ENCODE results near the gene LPP.

Gene LPP

GRCh38 chr3:188310270-188310710, 156.3 kb downstream of the LPP start:
- Histone ChIP-seq H3K9me2 (replicated peaks; ENCODE audit: insufficient read depth, low read length) (no peaks in the 10 kb centered on the region), H3K27ac (ENCODE audit: low read depth, low read length) (no peak overlapping the region), H3K4me2 (ENCODE audit: low read depth, low read length, poor library complexity, severe bottlenecking) (no peak overlapping the region), H3K79me2 (ENCODE audit: insufficient read depth, low read length) (no peaks in the 10 kb centered on the region), H3K27me3 (ENCODE audit: low read length) (no peaks in the 10 kb centered on the region), H3K36me3 (ENCODE audit: low read length) (peaks cover 8% of the 10 kb centered on the region; the same call in 1 of the 2 replicates), H3K9me3 (ENCODE audit: insufficient read depth, low read length) (no peaks in the 10 kb centered on the region), H3F3A (ENCODE audit: insufficient read depth) (no peaks in the 10 kb centered on the region), H2AFZ (ENCODE audit: low read depth, low read length, severe bottlenecking) (no peak overlapping the region), H3K4me3 (ENCODE audit: insufficient read depth, low read length, poor library complexity, severe bottlenecking) (no peak overlapping the region), H4K20me1 (ENCODE audit: low read depth, low read length) (no peaks in the 10 kb centered on the region), H3K9ac (ENCODE audit: low read length) (no peak overlapping the region)
- TF ChIP-seq CTCF (IDR thresholded peaks at IDR 0.05; ENCODE audit: insufficient read depth, low read length, poor library complexity, severe bottlenecking) (no peak), EZH2phosphoT487 (conservative IDR thresholded peaks at IDR 0.05; ENCODE audit: low read length) (no peak)

GRCh38 chr3:188315553-188315952, 161.6 kb downstream of the LPP start:
- H3K79me2 ChIP-seq (ENCODE audit: insufficient read depth, low read length): no peaks in the 10 kb centered on the region
- no peaks in the 10 kb centered on the region for H3K9me2 ChIP-seq (replicated peaks; ENCODE audit: insufficient read depth, low read length)
- no peaks in the 10 kb centered on the region for H3K9me3 ChIP-seq (ENCODE audit: insufficient read depth, low read length)
- H3K27ac ChIP-seq (ENCODE audit: low read depth, low read length): no peak overlapping the region
- H3F3A ChIP-seq (ENCODE audit: insufficient read depth): no peaks in the 10 kb centered on the region
- H3K36me3 ChIP-seq (ENCODE audit: low read length): peaks cover 8% of the 10 kb centered on the region; the same call in 1 of the 2 replicates
- no peak overlapping the region for H2AFZ ChIP-seq (ENCODE audit: low read depth, low read length, severe bottlenecking)
- H4K20me1 ChIP-seq (ENCODE audit: low read depth, low read length): no peaks in the 10 kb centered on the region
- H3K9ac ChIP-seq (ENCODE audit: low read length): no peak overlapping the region
- no peak overlapping the region for H3K4me3 ChIP-seq (ENCODE audit: insufficient read depth, low read length, poor library complexity, severe bottlenecking)
- no peak overlapping the region for H3K4me2 ChIP-seq (ENCODE audit: low read depth, low read length, poor library complexity, severe bottlenecking)
- no peaks in the 10 kb centered on the region for H3K27me3 ChIP-seq (ENCODE audit: low read length)
- TF ChIP-seq EZH2phosphoT487 (conservative IDR thresholded peaks at IDR 0.05; ENCODE audit: low read length): no peak
- TF ChIP-seq CTCF (IDR thresholded peaks at IDR 0.05; ENCODE audit: insufficient read depth, low read length, poor library complexity, severe bottlenecking): no peak

GRCh38 chr3:188316021-188316722, 162.2 kb downstream of the LPP start:
- Histone ChIP-seq H3K4me3 (ENCODE audit: insufficient read depth, low read length, poor library complexity, severe bottlenecking) (no peak overlapping the region), H2AFZ (ENCODE audit: low read depth, low read length, severe bottlenecking) (no peak overlapping the region), H3K9me3 (ENCODE audit: insufficient read depth, low read length) (no peaks in the 10 kb centered on the region), H3K27ac (ENCODE audit: low read depth, low read length) (no peak overlapping the region), H3K79me2 (ENCODE audit: insufficient read depth, low read length) (no peaks in the 10 kb centered on the region), H3K36me3 (ENCODE audit: low read length) (peaks cover 8% of the 10 kb centered on the region; the same call in 1 of the 2 replicates), H4K20me1 (ENCODE audit: low read depth, low read length) (no peaks in the 10 kb centered on the region), H3K4me2 (ENCODE audit: low read depth, low read length, poor library complexity, severe bottlenecking) (no peak overlapping the region), H3F3A (ENCODE audit: insufficient read depth) (no peaks in the 10 kb centered on the region), H3K9ac (ENCODE audit: low read length) (no peak overlapping the region), H3K9me2 (replicated peaks; ENCODE audit: insufficient read depth, low read length) (no peaks in the 10 kb centered on the region), H3K27me3 (ENCODE audit: low read length) (no peaks in the 10 kb centered on the region)
- TF ChIP-seq CTCF (IDR thresholded peaks at IDR 0.05; ENCODE audit: insufficient read depth, low read length, poor library complexity, severe bottlenecking) (no peak), EZH2phosphoT487 (conservative IDR thresholded peaks at IDR 0.05; ENCODE audit: low read length) (no peak)

All from SU-DHL-6 (cell line).